ENCODE results near the gene SCD. TPM values are rescaled to one million over a fixed set of nuclear protein-coding genes. Genes with fewer than 3 reads are reported as not detected.

Gene SCD
- total and polyA plus RNA-seq, 7 donors = 4.2 to 199 (median 13.6) TPM

DNA sequence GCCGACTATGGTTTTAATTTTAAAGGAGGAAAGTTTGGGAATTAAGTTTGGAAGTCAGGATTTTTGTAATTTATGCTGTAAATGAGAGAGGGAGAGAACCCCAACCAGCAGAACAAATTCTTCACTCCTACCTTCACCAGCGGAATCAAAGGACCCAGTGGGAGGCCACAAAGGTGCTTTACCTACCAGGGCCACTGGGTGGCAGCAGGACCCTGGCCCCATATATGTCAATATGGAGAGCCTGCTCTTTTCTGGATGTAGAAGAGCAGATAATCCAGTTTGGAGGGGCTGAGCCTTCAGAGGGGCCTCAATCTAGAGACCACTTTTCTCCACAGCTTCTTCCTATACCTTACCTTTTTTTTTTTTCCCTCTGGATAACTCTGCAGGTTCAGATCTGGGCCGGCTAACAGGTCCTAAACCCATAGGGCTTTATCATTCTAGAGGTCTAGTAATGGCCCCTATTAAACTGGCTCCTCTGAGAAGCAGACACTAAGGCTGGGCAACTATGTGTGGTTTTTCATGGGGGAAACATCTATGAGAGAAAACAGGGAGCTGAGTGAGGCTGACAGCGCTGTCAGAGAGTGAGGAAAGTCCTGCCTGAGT is 8.5 kb upstream of the SCD start:
- Histone ChIP-seq H3K27ac (no peak overlapping the region), H3K4me3 (no peak overlapping the region), H3K36me3 (no peaks in the 10 kb centered on the region), H3K27me3 (peaks cover 0 to 6% (median 0%) of the 10 kb centered on the region in 3 donors), H3K9me3 (no peaks in the 10 kb centered on the region), H3K4me1 (no peaks in the 10 kb centered on the region)
- WGBS, 2 donors = 57 to 66% methylated on average over 4 of the region's 4 CpGs
- peak; percentile 85 for DNase-seq
- TF ChIP-seq POLR2AphosphoS5 (IDR thresholded peaks at IDR 0.05) (no peak), CTCF (IDR thresholded peaks at IDR 0.05) (peak; percentile 75 to 92 (median 88))
- intact Hi-C loops (cut with DNase I) = loop anchor here (1.0 to 5.0 kb wide), 3 partner anchors 34 to 180 kb away; partner anchors contain the start of gene SEC31B

DNA sequence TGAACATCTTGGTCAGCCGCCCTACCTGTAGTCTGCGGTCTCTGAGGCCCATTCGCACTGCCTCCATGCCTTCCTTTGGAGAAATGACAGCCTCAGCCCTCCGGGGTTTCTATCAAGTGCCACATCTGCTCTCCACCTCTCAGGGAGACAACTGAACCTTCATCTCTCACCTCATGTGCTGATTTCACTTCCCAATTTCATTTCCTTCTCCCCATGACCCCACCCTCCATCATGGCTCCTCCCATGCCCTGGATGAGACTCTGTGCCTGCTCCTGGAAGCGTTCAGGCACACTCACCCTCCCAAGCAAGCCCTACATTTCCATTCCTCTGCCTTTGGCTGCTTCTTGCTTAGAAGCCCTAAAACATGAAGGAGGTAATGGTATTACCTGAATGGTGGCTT is 7.8 kb upstream of the SCD start:
- H3K9me3 ChIP-seq = no peaks in the 10 kb centered on the region
- no peaks in the 10 kb centered on the region for H3K36me3 ChIP-seq
- no peak for DNase-seq
- no peaks in the 10 kb centered on the region for H3K4me1 ChIP-seq
- peaks cover 0 to 6% (median 0%) of the 10 kb centered on the region in 3 donors for H3K27me3 ChIP-seq
- WGBS, 2 donors = 55 to 60% methylated on average over 5 of the region's 5 CpGs
- TF ChIP-seq CTCF (IDR thresholded peaks at IDR 0.05) (no peak), POLR2AphosphoS5 (IDR thresholded peaks at IDR 0.05) (no peak), POLR2A (IDR thresholded peaks at IDR 0.05) (no peak), EP300 (IDR thresholded peaks at IDR 0.05) (no peak)
- no peak overlapping the region for H3K4me3 ChIP-seq
- H3K27ac ChIP-seq = no peak overlapping the region
- intact Hi-C loops (cut with DNase I) = loop anchor here (2.0 to 5.0 kb wide), 2 partner anchors 33 to 180 kb away; partner anchors contain the start of gene SEC31B

- WGBS, 2 donors = 75 to 82% methylated on average over 12 of the region's 12 CpGs
- no peak for TF ChIP-seq POLR2A (IDR thresholded peaks at IDR 0.05)
- no peak for TF ChIP-seq POLR2AphosphoS5 (IDR thresholded peaks at IDR 0.05)
- TF ChIP-seq CTCF (IDR thresholded peaks at IDR 0.05) = no peak
- TF ChIP-seq EP300 (IDR thresholded peaks at IDR 0.05) = no peak
- intact Hi-C loops (cut with DNase I) = no loop called here
- H3K9me3 ChIP-seq = no peaks in the 10 kb centered on the region
- no peak overlapping the region for H3K27ac ChIP-seq
- H3K4me3 ChIP-seq = no peak overlapping the region
- no peaks in the 10 kb centered on the region for H3K36me3 ChIP-seq
- H3K4me1 ChIP-seq = peaks cover 0 to 3% (median under 1%) of the 10 kb centered on the region in 4 donors
- peak; percentile 73 for DNase-seq
- peaks cover 0 to 2% (median 0%) of the 10 kb centered on the region in 3 donors for H3K27me3 ChIP-seq
Observed at GRCh38 chr10:100340948-100341847, 5.8 kb upstream of the SCD start.

GRCh38 chr10:100341953-100342626 is 4.9 kb upstream of the SCD start:
- Histone ChIP-seq H3K4me3 (no peak overlapping the region), H3K27me3 (peaks cover 0 to 10% (median 0%) of the 10 kb centered on the region in 3 donors), H3K4me1 (peaks cover 0 to 10% (median 4%) of the 10 kb centered on the region in 4 donors), H3K27ac (no peak overlapping the region), H3K36me3 (no peaks in the 10 kb centered on the region), H3K9me3 (no peaks in the 10 kb centered on the region)
- DNase-seq = no peak
- TF ChIP-seq EP300 (IDR thresholded peaks at IDR 0.05) (no peak), POLR2A (IDR thresholded peaks at IDR 0.05) (no peak), POLR2AphosphoS5 (IDR thresholded peaks at IDR 0.05) (no peak), CTCF (IDR thresholded peaks at IDR 0.05) (peak; percentile 41 to 61 (median 60))
- intact Hi-C loops (cut with DNase I) = loop anchor here (1.0 kb wide), 1 partner anchor 91 kb away; no protein-coding TSS in a partner anchor
- 27 to 53% methylated on average over 9 of the region's 9 CpGs for WGBS, 2 donors

All from sigmoid colon (tissue), 7 donors.